ENCODE measurements around the gene DCAKD. TPM values are rescaled to one million over a fixed set of nuclear protein-coding genes. Genes with fewer than 3 reads are reported as not detected.

The DCAKD gene
- polyA plus RNA-seq, 3 donors: 56.8 to 57.9 (median 57.9) TPM

DNA sequence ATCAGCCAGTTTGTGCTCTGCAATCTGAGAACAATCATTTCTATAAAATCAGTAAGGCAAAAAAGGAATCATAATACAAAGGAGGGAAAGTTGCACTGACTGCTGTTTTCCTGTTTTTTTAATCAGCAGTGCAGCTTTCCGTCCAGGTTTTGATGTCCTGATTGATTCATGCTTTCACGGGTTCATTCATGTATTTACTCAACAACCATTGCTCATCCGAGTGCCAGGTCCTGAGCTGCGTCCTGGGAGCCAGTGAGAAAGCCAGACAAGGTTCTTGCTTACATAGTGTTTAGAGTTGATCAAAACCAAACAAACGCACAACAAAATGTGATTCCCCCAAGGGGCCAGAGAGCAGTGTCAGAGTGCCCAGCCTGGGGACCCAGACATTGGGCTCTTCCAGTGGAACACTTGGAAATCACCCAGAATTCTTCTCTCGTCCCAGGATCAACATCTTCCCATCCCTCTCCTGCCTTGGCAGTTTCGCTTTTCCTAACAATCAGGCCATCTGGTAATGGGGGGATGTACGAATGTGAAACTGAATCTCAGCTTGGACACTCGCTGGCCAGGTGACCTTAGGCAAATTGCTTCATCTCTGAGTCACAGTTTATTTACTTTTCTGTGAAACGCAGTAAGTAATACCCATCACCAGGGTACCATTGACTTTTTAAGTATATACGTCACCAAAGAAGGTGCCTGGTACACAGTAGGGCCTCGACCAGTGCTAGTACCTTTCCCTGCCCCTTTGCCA, 70.0 kb downstream of the DCAKD start:
- no peak for DNase-seq

- DNase-seq: peak; percentile 50
Observed at GRCh38 chr17:44979426-44979995, 71.9 kb downstream of the DCAKD start.

GRCh38 chr17:44978807-44979206, 72.6 kb downstream of the DCAKD start:
- DNase-seq: no peak

GRCh38 chr17:44977814-44978550, 73.5 kb downstream of the DCAKD start:
- no peak for DNase-seq

DNA sequence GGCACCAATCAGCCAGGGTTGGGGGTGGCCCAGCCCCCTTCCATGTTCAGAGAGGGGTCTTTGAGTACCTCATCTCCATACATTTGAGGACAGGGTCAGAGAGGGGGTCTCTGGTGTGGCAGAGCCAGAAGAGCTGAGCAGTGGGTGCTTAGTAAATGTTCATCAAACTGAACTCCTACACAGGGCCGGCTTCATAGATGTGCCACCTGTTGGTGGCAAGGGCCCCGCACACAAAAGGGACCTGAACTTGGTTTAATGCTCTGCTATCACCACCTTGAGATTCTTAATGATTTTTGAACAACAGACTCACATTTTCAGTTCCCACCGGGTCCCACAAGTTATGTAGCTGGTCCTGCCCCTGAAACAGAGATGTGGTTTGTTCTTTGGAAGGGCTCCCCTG, 74.4 kb downstream of the DCAKD start:
- no peak for DNase-seq

DNA sequence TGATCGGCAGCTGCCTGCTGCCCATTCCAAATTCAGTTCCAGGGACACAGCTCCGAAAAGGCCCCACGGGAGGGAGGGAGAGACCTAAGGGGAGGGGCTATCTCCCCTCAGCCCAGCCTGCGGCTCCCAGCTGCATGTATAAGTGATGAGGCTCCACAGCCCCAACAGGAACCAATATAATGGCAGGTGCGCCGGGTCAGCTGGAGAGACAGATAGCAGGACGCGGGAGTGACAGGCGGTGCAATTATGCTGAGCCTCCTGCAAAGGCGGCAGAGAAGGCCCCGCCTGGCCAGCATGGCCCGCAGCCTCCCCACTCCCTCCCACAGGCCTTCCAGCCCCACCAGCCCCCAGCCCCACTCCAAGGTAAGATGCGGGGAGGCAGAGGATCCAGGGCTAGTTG, 75.2 kb downstream of the DCAKD start:
- DNase-seq: no peak

Other genes starting within 250 kb of the DCAKD start
- gene GJC1, start 221.3 kb downstream of the DCAKD start, polyA plus RNA-seq (ENCODE audit: insufficient read length in 3 of 3): 10 to 100 TPM; 24.1 to 26.2 (median 24.3) TPM
- 1 to 10 TPM in 2 of 3 donors, under 1 TPM in 1; 0.91 to 1.9 (median 1.2) TPM for gene HIGD1B, start 203.7 kb downstream of the DCAKD start, polyA plus RNA-seq (ENCODE audit: insufficient read length in 3 of 3)
- 100 to 1,000 TPM; 101 to 113 (median 104) TPM for gene EFTUD2, start 152.2 kb downstream of the DCAKD start, polyA plus RNA-seq (ENCODE audit: insufficient read length in 3 of 3)
- gene GFAP, start 136.1 kb downstream of the DCAKD start, polyA plus RNA-seq (ENCODE audit: insufficient read length in 3 of 3): 1 to 10 TPM; 1.1 to 3.4 (median 1.8) TPM
- 10 to 100 TPM; 12.1 to 21.2 (median 15.8) TPM for gene KIF18B, start 103.9 kb downstream of the DCAKD start, polyA plus RNA-seq (ENCODE audit: insufficient read length in 3 of 3)
- 1 to 10 TPM; 2.7 to 4.4 (median 3.2) TPM for gene C1QL1, start 83.3 kb downstream of the DCAKD start, polyA plus RNA-seq (ENCODE audit: insufficient read length in 3 of 3)
- gene NMT1, start 9.7 kb upstream of the DCAKD start, polyA plus RNA-seq (ENCODE audit: insufficient read length in 3 of 3): 10 to 100 TPM; 71.8 to 85.3 (median 83.9) TPM
- 10 to 100 TPM; 27.4 to 35.7 (median 30.1) TPM for gene PLCD3, start 80.9 kb upstream of the DCAKD start, polyA plus RNA-seq (ENCODE audit: insufficient read length in 3 of 3)
- gene ACBD4, start 84.1 kb upstream of the DCAKD start, polyA plus RNA-seq (ENCODE audit: insufficient read length in 3 of 3): 10 to 100 TPM; 11.1 to 19.4 (median 16.4) TPM
- gene HEXIM1, start 96.8 kb upstream of the DCAKD start, polyA plus RNA-seq (ENCODE audit: insufficient read length in 3 of 3): 10 to 100 TPM; 44.6 to 46.6 (median 44.8) TPM
- gene HEXIM2, start 110.2 kb upstream of the DCAKD start, polyA plus RNA-seq (ENCODE audit: insufficient read length in 3 of 3): 10 to 100 TPM; 16.6 to 18.6 (median 17.1) TPM
- gene FMNL1, start 170.3 kb upstream of the DCAKD start, polyA plus RNA-seq (ENCODE audit: insufficient read length in 3 of 3): 1 to 10 TPM; 5.4 to 7.0 (median 6.3) TPM
- gene SPATA32, start 210.5 kb upstream of the DCAKD start, polyA plus RNA-seq (ENCODE audit: insufficient read length in 3 of 3): under 1 TPM; 0.09 to 0.61 (median 0.31) TPM

Data from renal pelvis (tissue), 4 donors.